Adrenal gland (tissue), 5 donors: ENCODE data around the gene INHBA.

Experiments
- POLR2A ChIP-seq, 2 donors: fragments of 450-650 bp; IDR thresholded peaks; one replicate each; pipeline ENCODE4 v1.6.1; 2017; ENCODE audit warnings: antibody characterized with exemption in 2 of 2, mild to moderate bottlenecking in 2 of 2, moderate library complexity in 1 of 2
- TF ChIP-seq, protein P1 (sequence below), 6 experiments: fragments of 450-650 bp in 4 of 6; fragments of 200-600 bp in 2 of 6; sonication (generic) in 1 of 6; IDR thresholded peaks; 1 replicate in 5 of 6; 2 replicates in 1 of 6; pipeline versions ENCODE4 v1.5.1 to v1.8.0; 2016 to 2021; ENCODE audit warnings: antibody characterized with exemption in 6 of 6, mild to moderate bottlenecking in 2 of 6, moderate library complexity in 1 of 6
- donor health status: DM: no; HTN: no; CAD: no.

- TF ChIP-seq, protein P1, sequence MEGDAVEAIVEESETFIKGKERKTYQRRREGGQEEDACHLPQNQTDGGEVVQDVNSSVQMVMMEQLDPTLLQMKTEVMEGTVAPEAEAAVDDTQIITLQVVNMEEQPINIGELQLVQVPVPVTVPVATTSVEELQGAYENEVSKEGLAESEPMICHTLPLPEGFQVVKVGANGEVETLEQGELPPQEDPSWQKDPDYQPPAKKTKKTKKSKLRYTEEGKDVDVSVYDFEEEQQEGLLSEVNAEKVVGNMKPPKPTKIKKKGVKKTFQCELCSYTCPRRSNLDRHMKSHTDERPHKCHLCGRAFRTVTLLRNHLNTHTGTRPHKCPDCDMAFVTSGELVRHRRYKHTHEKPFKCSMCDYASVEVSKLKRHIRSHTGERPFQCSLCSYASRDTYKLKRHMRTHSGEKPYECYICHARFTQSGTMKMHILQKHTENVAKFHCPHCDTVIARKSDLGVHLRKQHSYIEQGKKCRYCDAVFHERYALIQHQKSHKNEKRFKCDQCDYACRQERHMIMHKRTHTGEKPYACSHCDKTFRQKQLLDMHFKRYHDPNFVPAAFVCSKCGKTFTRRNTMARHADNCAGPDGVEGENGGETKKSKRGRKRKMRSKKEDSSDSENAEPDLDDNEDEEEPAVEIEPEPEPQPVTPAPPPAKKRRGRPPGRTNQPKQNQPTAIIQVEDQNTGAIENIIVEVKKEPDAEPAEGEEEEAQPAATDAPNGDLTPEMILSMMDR (IDR thresholded peaks at IDR 0.05), result no peak
- TF ChIP-seq POLR2A (IDR thresholded peaks at IDR 0.05), result no peak
These were observed 23.3 kb downstream of the INHBA start for GRCh38 chr7:41679566-41679965.
